Measurements from ENCODE around the gene CLASP2.

Gene CLASP2

GRCh38 chr3:33636125-33636850 lies 81.8 kb downstream of the CLASP2 start:
- ATAC-seq, result no peak

- ATAC-seq, result no peak
Observed at GRCh38 chr3:33634262-33634661, 83.8 kb downstream of the CLASP2 start.

GRCh38 chr3:33629219-33629618 lies 88.8 kb downstream of the CLASP2 start:
- no peak for ATAC-seq

DNA sequence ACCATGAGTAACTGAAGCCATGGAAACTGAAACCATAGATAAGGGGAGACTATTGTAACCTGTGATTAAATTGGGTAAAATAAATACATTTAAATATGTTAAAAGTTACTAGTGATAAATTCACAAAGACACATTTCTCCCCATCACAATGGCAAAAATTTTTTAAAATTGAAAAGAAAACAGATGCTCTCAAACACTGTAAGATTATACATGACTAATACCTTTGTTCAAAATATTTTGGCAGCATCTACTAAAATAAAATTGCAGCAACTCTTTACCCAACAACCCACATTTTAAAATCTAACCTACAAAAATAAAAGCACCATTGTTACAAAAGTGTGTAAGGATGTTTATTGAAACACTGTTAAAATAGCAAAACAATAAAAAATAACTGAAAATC lies 93.3 kb downstream of the CLASP2 start:
- no peak for ATAC-seq

- no peak for ATAC-seq
Observed at GRCh38 chr3:33613041-33613440, 105.0 kb downstream of the CLASP2 start.

GRCh38 chr3:33612607-33613006 lies 105.4 kb downstream of the CLASP2 start:
- no peak for ATAC-seq

DNA sequence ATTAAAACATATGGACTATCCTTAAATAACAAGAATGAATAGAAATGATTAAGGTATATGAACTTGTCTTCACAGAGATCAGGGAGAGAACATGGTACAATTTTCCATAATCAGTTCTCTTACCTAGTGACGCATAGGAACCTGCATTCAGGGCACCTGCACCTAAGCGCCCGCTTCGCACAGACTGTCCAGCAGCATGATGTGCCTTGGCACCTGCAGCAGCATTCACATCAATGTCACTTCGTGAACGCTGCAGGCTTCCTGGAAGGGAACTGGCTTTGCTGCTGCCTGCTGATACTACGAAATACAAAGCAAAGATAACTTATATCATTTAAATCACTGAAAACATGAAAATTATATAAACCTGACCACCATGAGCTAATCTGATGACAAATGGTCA lies 115.2 kb downstream of the CLASP2 start:
- no peak for ATAC-seq

DNA sequence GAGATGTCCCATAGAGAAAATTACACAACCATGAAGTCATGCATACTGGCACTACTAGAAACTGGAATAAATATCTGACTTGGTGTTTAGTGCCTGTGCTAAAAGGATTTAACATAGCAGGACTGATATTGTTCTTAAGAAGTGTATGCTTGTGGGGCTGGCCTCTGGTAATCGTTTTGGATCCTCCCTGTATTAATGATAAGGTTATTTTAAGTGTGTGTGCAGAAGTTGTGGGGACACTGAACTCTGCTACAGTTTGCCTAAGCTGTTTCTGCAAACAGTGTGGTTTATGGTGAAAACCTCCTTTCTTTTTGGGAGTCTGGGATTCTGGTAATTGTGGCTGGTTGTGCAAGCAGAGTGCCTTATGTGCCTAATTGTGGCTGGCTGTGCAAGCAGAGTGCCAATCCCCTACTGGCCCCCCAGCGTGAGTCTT lies 120.8 kb downstream of the CLASP2 start:
- no peak for ATAC-seq

GRCh38 chr3:33592999-33593398 lies 125.1 kb downstream of the CLASP2 start:
- no peak for ATAC-seq

DNA sequence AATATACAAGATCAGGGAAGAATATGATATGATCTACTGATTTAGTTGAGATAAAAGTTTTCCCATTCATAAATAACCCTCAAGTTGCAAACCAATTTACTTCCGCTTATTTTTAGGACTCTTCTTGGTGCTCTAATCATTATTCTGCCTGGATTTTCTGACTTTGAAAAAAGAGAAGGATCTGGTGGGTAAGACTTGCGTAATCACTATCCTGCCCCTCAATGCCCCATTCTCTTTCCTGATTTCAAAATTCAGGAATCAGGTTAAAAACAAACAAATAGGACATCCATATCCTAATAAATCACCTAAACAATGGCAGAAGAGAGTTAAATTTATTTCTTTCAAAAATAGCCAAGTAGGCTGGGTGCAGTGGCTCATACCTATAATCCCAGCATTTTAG lies 127.5 kb downstream of the CLASP2 start:
- no peak for ATAC-seq

DNA sequence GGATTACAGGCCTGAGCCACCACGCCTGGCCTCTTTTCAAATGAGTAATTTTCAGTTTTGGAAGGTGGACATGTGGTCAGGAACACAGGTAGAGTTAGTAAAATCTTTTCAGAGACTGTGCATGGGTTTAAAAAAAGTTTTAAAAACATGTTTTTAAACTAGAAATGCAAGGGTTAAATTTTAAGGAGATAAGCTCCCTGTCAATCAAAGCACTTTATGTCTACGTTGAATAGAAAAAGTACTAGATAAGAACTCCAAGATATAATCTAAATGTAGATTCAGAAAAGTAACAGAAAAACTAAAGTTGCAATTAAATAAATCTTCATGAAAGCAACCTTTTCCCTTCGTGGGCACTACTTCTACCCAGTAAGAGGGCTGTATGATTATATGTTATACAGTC lies 131.7 kb downstream of the CLASP2 start:
- no peak for ATAC-seq

GRCh38 chr3:33582234-33582633 lies 135.8 kb downstream of the CLASP2 start:
- ATAC-seq, result no peak

DNA sequence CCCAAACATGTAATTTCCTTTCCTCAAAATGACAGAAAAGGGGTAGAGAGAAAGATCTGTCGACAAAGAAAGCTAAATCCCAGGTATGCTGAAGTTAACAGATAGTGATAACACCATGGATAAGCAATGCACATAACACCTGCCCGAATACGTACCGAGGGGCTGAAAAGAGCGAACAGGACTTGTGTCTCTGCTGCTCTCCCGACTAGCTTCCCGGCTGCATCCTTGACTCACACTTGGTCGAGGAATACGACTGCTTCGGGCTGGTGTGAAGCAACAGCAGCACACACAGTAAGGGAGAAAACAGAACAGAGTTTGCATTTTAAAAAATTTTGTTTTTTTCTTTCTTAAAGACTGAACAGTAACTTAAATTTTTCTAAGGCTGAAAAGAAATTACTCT lies 136.4 kb downstream of the CLASP2 start:
- no peak for ATAC-seq

DNA sequence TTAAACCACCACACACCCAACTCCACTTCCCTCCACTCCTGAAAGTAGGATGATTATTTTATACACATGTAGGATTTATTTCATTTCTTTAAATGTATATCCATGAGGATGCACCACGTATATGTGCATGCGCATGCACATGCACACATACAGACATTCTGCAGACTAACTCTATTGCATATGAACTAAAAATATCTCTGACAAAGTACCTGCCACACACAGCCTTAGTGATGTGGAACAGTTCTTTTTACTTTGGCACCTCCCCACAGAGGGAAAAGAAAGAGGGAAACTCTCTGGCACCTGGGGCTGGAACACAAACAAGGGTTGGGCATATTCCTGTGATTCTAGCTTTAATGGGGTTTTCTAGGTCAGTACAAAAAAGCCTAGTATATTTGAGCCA lies 138.2 kb downstream of the CLASP2 start:
- no peak for ATAC-seq

DNA sequence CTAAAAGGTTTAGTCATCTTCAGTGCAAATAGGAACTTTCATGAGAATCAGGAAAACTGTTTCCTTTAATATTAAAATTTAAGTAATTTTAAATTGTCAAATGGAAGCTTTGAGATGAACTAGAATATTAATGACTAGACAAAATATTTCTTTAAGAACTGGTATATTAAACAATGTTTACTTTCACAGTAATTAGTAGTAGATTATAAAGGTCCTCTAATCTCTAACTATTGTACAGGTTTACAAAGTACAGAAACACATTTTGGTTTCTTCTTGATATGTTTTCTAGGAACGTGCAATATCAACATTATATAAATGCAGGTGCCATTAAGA lies 138.9 kb downstream of the CLASP2 start:
- ATAC-seq, result no peak

DNA sequence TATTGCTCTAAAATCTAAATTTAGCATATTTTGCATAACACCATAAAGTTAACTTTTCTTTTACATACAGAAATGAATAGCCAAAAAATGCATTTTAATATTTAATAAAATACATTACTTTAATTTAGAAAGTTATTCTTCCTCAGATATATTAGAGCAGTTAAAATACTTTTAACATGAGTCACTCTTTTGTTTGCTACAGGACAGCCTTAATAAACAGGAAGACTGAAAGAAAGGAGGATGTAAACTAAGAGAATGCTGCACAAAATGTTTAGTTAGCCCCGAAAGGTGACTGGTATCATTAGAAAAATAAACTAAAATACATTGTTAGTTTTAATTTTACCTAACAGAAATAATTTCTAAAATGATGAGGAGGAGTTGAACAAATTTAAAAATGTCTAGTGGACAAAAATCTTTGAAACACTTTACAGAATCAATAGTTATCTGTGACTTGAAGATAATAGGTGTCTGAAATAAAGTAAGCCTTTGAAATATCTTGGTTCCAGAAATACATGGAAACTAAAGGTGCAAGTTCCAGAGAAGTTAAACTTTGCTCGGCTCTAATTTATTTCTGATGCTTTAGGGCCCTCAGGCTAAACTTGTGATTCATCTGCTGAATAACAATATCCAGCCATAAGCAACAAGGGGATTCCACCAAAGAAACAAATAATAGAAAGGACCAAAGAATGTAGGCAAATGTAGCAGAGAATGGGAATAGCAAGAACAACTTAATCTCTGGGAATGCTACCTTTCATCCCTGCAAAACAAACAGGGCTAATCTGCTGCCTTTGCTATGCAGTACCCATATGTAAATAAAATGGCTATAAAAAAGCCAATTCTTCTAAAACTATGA lies 139.5 kb downstream of the CLASP2 start:
- ATAC-seq, result no peak

- ATAC-seq, result no peak
Observed at GRCh38 chr3:33577588-33577987, 140.5 kb downstream of the CLASP2 start.

DNA sequence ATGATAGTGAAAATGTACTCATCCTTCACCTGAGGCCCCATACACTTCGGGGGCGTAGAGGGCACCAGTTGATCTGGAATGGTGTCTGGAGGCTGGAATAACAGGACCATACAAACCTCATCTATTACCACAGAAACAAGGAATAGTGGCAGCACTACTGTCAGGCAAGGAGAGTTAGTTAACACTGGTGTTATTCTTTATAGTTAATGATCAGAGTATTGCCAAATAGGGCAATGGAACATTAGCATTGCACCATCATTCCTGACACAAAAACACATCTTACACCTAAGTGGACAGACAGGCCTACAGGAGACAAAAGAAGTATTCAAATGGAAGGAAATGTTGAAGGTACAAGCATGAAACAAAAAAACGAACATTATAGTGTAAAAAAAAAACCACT lies 140.9 kb downstream of the CLASP2 start:
- no peak for ATAC-seq

- ATAC-seq, result no peak
Observed at GRCh38 chr3:33575311-33575710, 142.7 kb downstream of the CLASP2 start.

- ATAC-seq, result no peak
Observed at GRCh38 chr3:33557829-33558228, 160.2 kb downstream of the CLASP2 start.

GRCh38 chr3:33557279-33557678 lies 160.8 kb downstream of the CLASP2 start:
- ATAC-seq, result no peak

DNA sequence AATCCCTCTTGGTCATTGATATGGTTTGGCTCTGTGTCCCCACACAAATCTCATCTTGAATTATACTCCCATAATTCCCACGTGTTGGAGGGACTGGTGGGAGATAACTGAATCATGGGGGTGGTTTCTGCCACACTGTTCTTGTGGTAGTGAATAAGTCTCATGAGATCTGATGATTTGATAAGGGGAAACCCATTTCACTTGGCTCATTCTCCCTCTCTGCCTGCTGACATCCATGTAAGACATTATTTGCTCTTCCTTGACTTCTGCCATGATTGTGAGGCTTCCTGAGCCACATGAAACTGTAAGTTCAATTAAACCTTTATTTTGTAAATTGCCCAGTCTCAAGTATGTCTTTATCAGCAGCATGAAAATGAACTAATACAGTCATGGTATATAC lies 171.0 kb downstream of the CLASP2 start:
- ATAC-seq, result no peak

DNA sequence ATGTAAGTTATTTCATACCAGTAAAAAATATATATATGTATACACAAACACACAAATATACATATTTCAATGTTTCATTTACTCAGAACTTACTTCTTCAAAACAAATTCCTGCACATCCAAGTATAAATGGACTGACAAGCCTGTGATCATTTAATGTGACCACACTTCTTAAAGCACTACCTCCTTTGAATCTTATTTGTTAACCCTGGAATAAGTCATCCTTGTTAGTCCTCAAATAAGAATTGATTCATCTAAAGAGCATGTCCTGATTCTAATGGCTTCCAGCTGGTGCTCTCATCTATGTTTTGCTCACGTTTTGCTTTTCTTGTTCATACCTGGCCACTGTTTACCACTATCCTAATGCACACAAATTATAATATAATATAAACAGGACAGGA lies 173.9 kb downstream of the CLASP2 start:
- no peak for ATAC-seq

DNA sequence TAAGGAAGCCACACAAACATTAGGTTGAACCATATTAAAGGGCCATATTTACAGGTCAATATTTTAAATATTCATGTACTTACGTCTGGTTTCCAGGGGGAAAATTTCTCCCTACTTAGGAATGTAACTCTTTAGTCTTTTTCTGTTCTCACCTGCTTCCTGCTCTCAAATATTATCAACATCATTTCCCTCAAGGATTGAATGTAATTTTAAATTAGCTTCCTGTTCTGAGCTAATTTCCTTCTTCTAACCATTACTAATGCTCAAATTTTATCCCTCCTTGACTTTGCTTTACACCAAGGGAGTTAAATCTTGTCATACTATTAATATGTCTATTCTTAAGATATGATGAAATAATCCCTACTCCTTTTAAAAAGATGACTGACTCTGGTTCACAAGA lies 174.5 kb downstream of the CLASP2 start:
- ATAC-seq, result no peak

GRCh38 chr3:33541918-33542317 lies 176.1 kb downstream of the CLASP2 start:
- no peak for ATAC-seq
